ENCODE results near the gene ATF6B. TPM values are rescaled to one million over a fixed set of nuclear protein-coding genes. Genes with fewer than 3 reads are reported as not detected.

ATF6B gene
- total and polyA plus RNA-seq, 2 experiments from 2014 or later: 24.9 to 26.1 TPM

DNA sequence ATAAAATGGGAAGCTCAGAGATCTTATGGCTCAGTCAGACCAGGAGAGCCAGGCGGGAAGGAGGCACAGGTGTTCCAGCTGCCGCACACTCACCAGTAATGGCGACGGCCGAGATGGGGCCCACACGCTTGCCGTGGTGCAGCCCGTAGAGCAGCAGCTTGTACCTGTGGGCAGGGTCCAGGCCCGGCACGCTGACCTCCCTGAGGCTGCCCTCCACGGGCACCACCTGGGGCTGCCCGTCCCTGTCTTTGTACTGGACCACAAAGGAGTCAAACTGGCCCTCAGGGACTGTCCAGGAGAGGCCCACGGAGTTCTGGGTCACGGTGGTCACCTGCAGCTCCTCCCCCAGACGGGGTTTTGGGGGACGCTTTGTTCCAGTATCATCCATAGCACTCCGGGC, 58.6 kb downstream of the ATF6B start:
- no peaks in the 10 kb centered on the region; the same call in 2 of the 3 replicates for H3K36me3 Mint-ChIP-seq (ENCODE audit: low read depth)
- Histone ChIP-seq H4K20me1 (replicated peaks; ENCODE audit: insufficient read depth) (no peaks in the 10 kb centered on the region), H3K79me2 (replicated peaks; ENCODE audit: insufficient read depth) (no peaks in the 10 kb centered on the region), H3K4me1 (ENCODE audit: insufficient read depth) (no peaks in the 10 kb centered on the region; the same call in 1 of the 2 replicates), H3K4me3 (no peak overlapping the region), H3K4me2 (no peak overlapping the region), H3F3A (replicated peaks; ENCODE audit: low read depth) (no peaks in the 10 kb centered on the region), H2AFZ (no peak overlapping the region), H3K36me3 (ENCODE audit: insufficient read depth) (no peaks in the 10 kb centered on the region), H3K27me3 (ENCODE audit: insufficient read depth) (no peaks in the 10 kb centered on the region), H3K9me2 (ENCODE audit: insufficient read depth) (no peaks in the 10 kb centered on the region), H3K27ac (ENCODE audit: low read depth) (no peak overlapping the region)
- H3K27ac Mint-ChIP-seq: no peak overlapping the region
- DNase-seq (ENCODE audit: low spot score): no peak
- peaks cover 11% of the 10 kb centered on the region for H3K27me3 Mint-ChIP-seq (ENCODE audit: insufficient read depth, low read depth, poor library complexity)
- no peaks in the 10 kb centered on the region for H3K9me3 Mint-ChIP-seq
- peaks cover 20% of the 10 kb centered on the region for H3K4me1 Mint-ChIP-seq
- no peak for ATAC-seq
- H3K4me3 Mint-ChIP-seq: no peak overlapping the region
- no peak for TF ChIP-seq NANOG (IDR thresholded peaks at IDR 0.05; ENCODE audit: borderline replicate concordance)
- no peak for TF ChIP-seq JUNB (IDR thresholded peaks at IDR 0.05; ENCODE audit: unreplicated experiment)
- TF ChIP-seq, protein P1, sequence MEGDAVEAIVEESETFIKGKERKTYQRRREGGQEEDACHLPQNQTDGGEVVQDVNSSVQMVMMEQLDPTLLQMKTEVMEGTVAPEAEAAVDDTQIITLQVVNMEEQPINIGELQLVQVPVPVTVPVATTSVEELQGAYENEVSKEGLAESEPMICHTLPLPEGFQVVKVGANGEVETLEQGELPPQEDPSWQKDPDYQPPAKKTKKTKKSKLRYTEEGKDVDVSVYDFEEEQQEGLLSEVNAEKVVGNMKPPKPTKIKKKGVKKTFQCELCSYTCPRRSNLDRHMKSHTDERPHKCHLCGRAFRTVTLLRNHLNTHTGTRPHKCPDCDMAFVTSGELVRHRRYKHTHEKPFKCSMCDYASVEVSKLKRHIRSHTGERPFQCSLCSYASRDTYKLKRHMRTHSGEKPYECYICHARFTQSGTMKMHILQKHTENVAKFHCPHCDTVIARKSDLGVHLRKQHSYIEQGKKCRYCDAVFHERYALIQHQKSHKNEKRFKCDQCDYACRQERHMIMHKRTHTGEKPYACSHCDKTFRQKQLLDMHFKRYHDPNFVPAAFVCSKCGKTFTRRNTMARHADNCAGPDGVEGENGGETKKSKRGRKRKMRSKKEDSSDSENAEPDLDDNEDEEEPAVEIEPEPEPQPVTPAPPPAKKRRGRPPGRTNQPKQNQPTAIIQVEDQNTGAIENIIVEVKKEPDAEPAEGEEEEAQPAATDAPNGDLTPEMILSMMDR (conservative IDR thresholded peaks at IDR 0.05; ENCODE audit: low read depth in 2 of 2): no peak
- TF ChIP-seq ZNF114 (CRISPR knock-in tag; IDR thresholded peaks at IDR 0.05): no peak
- TF ChIP-seq EZH2 (IDR thresholded peaks at IDR 0.05; ENCODE audit: low read depth, unreplicated experiment): no peak
- TF ChIP-seq CREB1 (CRISPR knock-in tag; IDR thresholded peaks at IDR 0.05; ENCODE audit: low read depth): no peak
- TF ChIP-seq, protein P2, sequence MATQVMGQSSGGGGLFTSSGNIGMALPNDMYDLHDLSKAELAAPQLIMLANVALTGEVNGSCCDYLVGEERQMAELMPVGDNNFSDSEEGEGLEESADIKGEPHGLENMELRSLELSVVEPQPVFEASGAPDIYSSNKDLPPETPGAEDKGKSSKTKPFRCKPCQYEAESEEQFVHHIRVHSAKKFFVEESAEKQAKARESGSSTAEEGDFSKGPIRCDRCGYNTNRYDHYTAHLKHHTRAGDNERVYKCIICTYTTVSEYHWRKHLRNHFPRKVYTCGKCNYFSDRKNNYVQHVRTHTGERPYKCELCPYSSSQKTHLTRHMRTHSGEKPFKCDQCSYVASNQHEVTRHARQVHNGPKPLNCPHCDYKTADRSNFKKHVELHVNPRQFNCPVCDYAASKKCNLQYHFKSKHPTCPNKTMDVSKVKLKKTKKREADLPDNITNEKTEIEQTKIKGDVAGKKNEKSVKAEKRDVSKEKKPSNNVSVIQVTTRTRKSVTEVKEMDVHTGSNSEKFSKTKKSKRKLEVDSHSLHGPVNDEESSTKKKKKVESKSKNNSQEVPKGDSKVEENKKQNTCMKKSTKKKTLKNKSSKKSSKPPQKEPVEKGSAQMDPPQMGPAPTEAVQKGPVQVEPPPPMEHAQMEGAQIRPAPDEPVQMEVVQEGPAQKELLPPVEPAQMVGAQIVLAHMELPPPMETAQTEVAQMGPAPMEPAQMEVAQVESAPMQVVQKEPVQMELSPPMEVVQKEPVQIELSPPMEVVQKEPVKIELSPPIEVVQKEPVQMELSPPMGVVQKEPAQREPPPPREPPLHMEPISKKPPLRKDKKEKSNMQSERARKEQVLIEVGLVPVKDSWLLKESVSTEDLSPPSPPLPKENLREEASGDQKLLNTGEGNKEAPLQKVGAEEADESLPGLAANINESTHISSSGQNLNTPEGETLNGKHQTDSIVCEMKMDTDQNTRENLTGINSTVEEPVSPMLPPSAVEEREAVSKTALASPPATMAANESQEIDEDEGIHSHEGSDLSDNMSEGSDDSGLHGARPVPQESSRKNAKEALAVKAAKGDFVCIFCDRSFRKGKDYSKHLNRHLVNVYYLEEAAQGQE (IDR thresholded peaks at IDR 0.05; ENCODE audit: unreplicated experiment): no peak
- TF ChIP-seq EZH2phosphoT487 (IDR thresholded peaks at IDR 0.05; ENCODE audit: unreplicated experiment): no peak
- TF ChIP-seq, protein P3, sequence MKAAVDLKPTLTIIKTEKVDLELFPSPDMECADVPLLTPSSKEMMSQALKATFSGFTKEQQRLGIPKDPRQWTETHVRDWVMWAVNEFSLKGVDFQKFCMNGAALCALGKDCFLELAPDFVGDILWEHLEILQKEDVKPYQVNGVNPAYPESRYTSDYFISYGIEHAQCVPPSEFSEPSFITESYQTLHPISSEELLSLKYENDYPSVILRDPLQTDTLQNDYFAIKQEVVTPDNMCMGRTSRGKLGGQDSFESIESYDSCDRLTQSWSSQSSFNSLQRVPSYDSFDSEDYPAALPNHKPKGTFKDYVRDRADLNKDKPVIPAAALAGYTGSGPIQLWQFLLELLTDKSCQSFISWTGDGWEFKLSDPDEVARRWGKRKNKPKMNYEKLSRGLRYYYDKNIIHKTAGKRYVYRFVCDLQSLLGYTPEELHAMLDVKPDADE (IDR thresholded peaks at IDR 0.05): no peak
- TF ChIP-seq ZNF331 (CRISPR knock-in tag; IDR thresholded peaks at IDR 0.05; ENCODE audit: low read depth): no peak
- no peak for TF ChIP-seq POLR2AphosphoS5 (IDR thresholded peaks at IDR 0.05; ENCODE audit: low read depth)
- TF ChIP-seq, protein P4, sequence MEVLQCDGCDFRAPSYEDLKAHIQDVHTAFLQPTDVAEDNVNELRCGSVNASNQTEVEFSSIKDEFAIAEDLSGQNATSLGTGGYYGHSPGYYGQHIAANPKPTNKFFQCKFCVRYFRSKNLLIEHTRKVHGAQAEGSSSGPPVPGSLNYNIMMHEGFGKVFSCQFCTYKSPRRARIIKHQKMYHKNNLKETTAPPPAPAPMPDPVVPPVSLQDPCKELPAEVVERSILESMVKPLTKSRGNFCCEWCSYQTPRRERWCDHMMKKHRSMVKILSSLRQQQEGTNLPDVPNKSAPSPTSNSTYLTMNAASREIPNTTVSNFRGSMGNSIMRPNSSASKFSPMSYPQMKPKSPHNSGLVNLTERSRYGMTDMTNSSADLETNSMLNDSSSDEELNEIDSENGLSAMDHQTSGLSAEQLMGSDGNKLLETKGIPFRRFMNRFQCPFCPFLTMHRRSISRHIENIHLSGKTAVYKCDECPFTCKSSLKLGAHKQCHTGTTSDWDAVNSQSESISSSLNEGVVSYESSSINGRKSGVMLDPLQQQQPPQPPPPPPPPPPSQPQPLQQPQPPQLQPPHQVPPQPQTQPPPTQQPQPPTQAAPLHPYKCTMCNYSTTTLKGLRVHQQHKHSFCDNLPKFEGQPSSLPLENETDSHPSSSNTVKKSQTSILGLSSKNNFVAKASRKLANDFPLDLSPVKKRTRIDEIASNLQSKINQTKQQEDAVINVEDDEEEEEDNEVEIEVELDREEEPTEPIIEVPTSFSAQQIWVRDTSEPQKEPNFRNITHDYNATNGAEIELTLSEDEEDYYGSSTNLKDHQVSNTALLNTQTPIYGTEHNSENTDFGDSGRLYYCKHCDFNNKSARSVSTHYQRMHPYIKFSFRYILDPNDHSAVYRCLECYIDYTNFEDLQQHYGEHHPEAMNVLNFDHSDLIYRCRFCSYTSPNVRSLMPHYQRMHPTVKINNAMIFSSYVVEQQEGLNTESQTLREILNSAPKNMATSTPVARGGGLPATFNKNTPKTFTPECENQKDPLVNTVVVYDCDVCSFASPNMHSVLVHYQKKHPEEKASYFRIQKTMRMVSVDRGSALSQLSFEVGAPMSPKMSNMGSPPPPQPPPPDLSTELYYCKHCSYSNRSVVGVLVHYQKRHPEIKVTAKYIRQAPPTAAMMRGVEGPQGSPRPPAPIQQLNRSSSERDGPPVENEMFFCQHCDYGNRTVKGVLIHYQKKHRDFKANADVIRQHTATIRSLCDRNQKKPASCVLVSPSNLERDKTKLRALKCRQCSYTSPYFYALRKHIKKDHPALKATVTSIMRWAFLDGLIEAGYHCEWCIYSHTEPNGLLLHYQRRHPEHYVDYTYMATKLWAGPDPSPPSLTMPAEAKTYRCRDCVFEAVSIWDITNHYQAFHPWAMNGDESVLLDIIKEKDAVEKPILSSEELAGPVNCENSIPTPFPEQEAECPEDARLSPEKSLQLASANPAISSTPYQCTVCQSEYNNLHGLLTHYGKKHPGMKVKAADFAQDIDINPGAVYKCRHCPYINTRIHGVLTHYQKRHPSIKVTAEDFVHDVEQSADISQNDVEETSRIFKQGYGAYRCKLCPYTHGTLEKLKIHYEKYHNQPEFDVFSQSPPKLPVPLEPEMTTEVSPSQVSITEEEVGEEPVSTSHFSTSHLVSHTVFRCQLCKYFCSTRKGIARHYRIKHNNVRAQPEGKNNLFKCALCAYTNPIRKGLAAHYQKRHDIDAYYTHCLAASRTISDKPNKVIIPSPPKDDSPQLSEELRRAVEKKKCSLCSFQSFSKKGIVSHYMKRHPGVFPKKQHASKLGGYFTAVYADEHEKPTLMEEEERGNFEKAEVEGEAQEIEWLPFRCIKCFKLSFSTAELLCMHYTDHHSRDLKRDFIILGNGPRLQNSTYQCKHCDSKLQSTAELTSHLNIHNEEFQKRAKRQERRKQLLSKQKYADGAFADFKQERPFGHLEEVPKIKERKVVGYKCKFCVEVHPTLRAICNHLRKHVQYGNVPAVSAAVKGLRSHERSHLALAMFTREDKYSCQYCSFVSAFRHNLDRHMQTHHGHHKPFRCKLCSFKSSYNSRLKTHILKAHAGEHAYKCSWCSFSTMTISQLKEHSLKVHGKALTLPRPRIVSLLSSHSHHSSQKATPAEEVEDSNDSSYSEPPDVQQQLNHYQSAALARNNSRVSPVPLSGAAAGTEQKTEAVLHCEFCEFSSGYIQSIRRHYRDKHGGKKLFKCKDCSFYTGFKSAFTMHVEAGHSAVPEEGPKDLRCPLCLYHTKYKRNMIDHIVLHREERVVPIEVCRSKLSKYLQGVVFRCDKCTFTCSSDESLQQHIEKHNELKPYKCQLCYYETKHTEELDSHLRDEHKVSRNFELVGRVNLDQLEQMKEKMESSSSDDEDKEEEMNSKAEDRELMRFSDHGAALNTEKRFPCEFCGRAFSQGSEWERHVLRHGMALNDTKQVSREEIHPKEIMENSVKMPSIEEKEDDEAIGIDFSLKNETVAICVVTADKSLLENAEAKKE (CRISPR knock-in tag; IDR thresholded peaks at IDR 0.05): no peak
- TF ChIP-seq STAT1 (IDR thresholded peaks at IDR 0.05; ENCODE audit: unreplicated experiment): no peak

Measured in GM23338 (cell line).